ENCODE data around the gene LCE1A.

LCE1A gene

DNA sequence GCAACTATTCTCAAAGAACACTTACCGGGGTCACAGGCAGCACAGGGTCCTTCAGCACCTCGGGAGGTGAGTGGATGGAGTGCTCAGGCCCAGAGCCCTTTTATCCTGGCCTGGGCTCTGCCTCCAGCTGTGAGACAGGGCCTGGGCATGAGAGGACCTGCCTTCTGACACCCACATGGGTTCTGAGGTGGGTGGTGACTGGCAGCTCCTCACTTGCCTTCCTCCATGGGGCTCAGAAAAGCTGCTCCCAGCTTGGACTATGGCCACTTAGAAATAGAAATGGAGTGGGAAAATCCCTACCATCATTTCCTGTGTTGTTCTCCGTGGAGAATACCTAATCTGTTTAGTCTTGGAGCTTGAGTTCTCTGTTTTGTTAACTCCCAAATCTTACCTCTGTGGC lies 20.7 kb upstream of the LCE1A start, which contains the start of gene LCE1C:
TSS of gene LCE1C (minus strand) at position 76 of the 400 bp plus-strand sequence. CDS start 1,173 bp downstream, outside the sequence.
- no peak for TF ChIP-seq CTCF (IDR thresholded peaks at IDR 0.05; ENCODE audit: borderline replicate concordance, insufficient read depth, low read depth, low read length)
- H3K4me3 ChIP-seq (ENCODE audit: low read depth, low read length): no peak within 1 kb of the TSS

GRCh38 chr1:152811050-152811449 lies 16.2 kb upstream of the LCE1A start:
- no peak for TF ChIP-seq CTCF (IDR thresholded peaks at IDR 0.05; ENCODE audit: borderline replicate concordance, insufficient read depth, low read depth, low read length)
- H3K4me3 ChIP-seq (ENCODE audit: low read depth, low read length): no peak overlapping the region

GRCh38 chr1:152811671-152812070 lies 15.6 kb upstream of the LCE1A start, which contains the start of gene LCE1B:
LCE1B (plus strand) TSS chr1:152811971; CDS start chr1:152812447, 476 bp downstream.
- no peak for TF ChIP-seq CTCF (IDR thresholded peaks at IDR 0.05; ENCODE audit: borderline replicate concordance, insufficient read depth, low read depth, low read length)
- no peak within 1 kb of the TSS for H3K4me3 ChIP-seq (ENCODE audit: low read depth, low read length)

- TF ChIP-seq CTCF (IDR thresholded peaks at IDR 0.05; ENCODE audit: borderline replicate concordance, insufficient read depth, low read depth, low read length): no peak
Observed at GRCh38 chr1:152817309-152817708, 10.0 kb upstream of the LCE1A start.

DNA sequence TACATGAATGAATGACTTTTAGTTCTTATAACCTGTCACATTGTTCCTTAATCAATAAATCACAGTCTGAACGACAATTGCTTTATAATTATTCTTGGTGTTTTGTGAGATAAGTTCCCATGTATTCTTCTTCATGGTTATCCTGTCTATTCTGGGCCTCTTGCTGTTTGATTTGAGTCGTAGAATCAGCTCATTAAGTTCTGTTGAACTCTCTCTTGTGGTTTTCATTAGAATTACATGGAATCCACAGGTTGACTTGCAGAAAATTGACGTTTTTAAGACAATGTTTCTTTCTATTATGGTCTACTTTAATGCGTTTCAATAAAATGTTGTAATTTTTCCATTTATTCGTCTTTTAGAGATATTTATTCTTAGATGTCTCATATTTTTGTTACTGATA lies 4.0 kb upstream of the LCE1A start:
- H3K4me3 ChIP-seq (ENCODE audit: low read depth, low read length): no peak overlapping the region
- no peak for TF ChIP-seq CTCF (IDR thresholded peaks at IDR 0.05; ENCODE audit: borderline replicate concordance, insufficient read depth, low read depth, low read length)

More at GRCh38 chr1:152817309-152817708, 10.0 kb upstream of the LCE1A start:
- no peak overlapping the region for H3K4me3 ChIP-seq (ENCODE audit: low read depth, low read length)

- no peak for TF ChIP-seq CTCF (IDR thresholded peaks at IDR 0.05; ENCODE audit: borderline replicate concordance, insufficient read depth, low read depth, low read length)
- H3K4me3 ChIP-seq (ENCODE audit: low read depth, low read length): no peak overlapping the region
Observed at GRCh38 chr1:152824964-152825363, 2.3 kb upstream of the LCE1A start.

GRCh38 chr1:152836870-152837269 lies 9.6 kb downstream of the LCE1A start:
- no peak for TF ChIP-seq CTCF (IDR thresholded peaks at IDR 0.05; ENCODE audit: borderline replicate concordance, insufficient read depth, low read depth, low read length)
- no peak overlapping the region for H3K4me3 ChIP-seq (ENCODE audit: low read depth, low read length)

Data from GM12875 (cell line).